AG04450 (cell line): Measurements from ENCODE around the gene SLC6A19. TPM values are rescaled to one million over a fixed set of nuclear protein-coding genes. Genes with fewer than 3 reads are reported as not detected.

Source experiments
- CTCF ChIA-PET: fragments of 300-600, 350-600 bp; formaldehyde crosslinking; extraction: SDS; loops from one replicate; lab custom pipeline; 2022; ENCODE audit warnings: antibody characterized with exemption, inconsistent platforms; lab: Charles Lee
- POLR2A ChIA-PET: fragments of 350-600 bp; formaldehyde crosslinking; extraction: SDS; loops from one replicate; lab custom pipeline; 2021; ENCODE audit warnings: antibody characterized with exemption, inconsistent platforms; lab: Yijun Ruan, JAX
- DNase-seq: peaks from one replicate; pipeline ENCODE4 v3.0.0-alpha.2; 2011; ENCODE audit warnings: low read depth, low spot score
- H3K27ac ChIP-seq: one replicate; pipeline ENCODE4 v1.5.1; 2012; ENCODE audit warnings: low read depth, low read length, control low read depth
- H3K27me3 ChIP-seq: one replicate; pipeline ENCODE4 v1.6.0; 2012; ENCODE audit warnings: low read length; ENCODE audit not compliant: control insufficient read depth, insufficient read depth
- H3K4me3 ChIP-seq: 2 replicates; pipeline ENCODE4 v1.5.1; 2011; ENCODE audit warnings: mild to moderate bottlenecking, low read depth, low read length, control low read depth
- H3K9me3 ChIP-seq: 2 replicates; pipeline ENCODE4 v1.5.1; 2012; ENCODE audit warnings: low read length; ENCODE audit not compliant: control insufficient read depth, insufficient read depth
- polyA plus RNA-seq: library from polyadenylated mRNA; depleted of rRNA; stranded (reverse); fragments of >200 nt; gene quantifications from 2 replicates; pipeline ENCODE4 v1.2.3, GENCODE V29; 2011
- TF ChIP-seq, protein P1 (sequence below): IDR thresholded peaks from 2 replicates; pipeline ENCODE4 v1.5.1; 2011; ENCODE audit warnings: low read depth, low read length, control low read depth, inconsistent platforms

SLC6A19 gene
- polyA plus RNA-seq, 1 experiment: not detected

DNA sequence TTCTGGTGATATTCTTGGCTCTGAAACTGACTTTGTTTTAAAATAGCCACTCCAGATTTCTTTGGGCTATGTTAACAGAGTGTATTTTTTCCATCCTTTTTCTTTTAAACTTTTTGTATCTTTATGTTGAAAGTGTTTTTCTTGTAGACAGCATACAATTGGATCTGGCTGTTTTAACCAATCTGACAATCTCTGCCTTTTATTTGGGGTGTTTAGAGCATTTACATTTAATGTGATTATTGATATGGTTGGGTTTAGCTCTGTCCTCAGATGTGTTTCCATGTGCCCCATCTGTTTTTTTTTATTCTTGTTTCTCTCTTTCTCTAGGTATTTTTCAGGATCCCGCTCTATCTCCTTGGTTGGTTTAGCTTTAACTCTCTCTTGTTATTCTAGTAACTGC, 34.4 kb downstream of the SLC6A19 start:
- CTCF ChIA-PET: no interaction called here
- no peak overlapping the region for H3K4me3 ChIP-seq
- H3K27me3 ChIP-seq: no peaks in the 10 kb centered on the region
- H3K9me3 ChIP-seq: peaks cover 86% of the 10 kb centered on the region
- H3K27ac ChIP-seq: no peak overlapping the region
- TF ChIP-seq, protein P1, sequence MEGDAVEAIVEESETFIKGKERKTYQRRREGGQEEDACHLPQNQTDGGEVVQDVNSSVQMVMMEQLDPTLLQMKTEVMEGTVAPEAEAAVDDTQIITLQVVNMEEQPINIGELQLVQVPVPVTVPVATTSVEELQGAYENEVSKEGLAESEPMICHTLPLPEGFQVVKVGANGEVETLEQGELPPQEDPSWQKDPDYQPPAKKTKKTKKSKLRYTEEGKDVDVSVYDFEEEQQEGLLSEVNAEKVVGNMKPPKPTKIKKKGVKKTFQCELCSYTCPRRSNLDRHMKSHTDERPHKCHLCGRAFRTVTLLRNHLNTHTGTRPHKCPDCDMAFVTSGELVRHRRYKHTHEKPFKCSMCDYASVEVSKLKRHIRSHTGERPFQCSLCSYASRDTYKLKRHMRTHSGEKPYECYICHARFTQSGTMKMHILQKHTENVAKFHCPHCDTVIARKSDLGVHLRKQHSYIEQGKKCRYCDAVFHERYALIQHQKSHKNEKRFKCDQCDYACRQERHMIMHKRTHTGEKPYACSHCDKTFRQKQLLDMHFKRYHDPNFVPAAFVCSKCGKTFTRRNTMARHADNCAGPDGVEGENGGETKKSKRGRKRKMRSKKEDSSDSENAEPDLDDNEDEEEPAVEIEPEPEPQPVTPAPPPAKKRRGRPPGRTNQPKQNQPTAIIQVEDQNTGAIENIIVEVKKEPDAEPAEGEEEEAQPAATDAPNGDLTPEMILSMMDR: no peak
- POLR2A ChIA-PET: no interaction called here
- no peak for DNase-seq

DNA sequence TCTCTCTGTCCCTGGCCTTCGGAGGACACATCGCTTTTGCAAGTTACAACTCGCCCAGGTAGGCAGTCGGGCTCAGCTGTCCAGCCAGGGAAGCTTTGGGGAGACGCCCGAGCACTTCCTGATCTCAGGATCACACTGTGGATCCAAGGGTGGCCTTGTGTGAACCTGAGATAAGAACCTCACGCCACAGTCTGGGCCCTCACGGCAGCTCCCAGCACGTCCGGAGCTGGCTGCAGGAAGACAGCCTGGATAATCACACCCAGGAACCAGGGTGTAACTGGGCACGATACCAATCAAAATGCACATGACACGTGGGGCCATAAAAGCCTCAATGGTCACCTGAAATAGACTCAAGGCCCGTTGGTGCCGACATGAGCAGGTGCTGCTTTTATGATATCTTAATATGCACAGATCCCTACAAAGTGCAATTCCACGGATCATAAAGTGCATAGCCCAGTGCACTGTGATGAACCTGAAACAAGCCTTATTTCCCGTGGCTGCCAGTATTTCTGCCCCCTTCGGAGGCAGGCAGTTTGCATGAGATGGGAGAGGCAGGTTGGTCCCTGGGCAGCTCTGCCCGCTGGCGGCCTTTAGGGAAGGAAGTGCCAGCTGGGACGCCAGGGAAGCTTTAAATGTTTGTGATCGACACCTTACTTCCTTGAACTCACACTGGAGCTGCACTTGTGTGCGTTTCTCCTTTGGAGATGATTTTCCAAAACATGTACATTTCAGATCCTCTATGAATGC, 38.3 kb downstream of the SLC6A19 start:
- Histone ChIP-seq H3K27ac (no peak overlapping the region), H3K27me3 (no peaks in the 10 kb centered on the region), H3K4me3 (no peak overlapping the region), H3K9me3 (peaks cover 77% of the 10 kb centered on the region)
- ChIA-PET CTCF (no interaction called here), POLR2A (no interaction called here)
- TF ChIP-seq, protein P1: no peak
- no peak for DNase-seq

DNA sequence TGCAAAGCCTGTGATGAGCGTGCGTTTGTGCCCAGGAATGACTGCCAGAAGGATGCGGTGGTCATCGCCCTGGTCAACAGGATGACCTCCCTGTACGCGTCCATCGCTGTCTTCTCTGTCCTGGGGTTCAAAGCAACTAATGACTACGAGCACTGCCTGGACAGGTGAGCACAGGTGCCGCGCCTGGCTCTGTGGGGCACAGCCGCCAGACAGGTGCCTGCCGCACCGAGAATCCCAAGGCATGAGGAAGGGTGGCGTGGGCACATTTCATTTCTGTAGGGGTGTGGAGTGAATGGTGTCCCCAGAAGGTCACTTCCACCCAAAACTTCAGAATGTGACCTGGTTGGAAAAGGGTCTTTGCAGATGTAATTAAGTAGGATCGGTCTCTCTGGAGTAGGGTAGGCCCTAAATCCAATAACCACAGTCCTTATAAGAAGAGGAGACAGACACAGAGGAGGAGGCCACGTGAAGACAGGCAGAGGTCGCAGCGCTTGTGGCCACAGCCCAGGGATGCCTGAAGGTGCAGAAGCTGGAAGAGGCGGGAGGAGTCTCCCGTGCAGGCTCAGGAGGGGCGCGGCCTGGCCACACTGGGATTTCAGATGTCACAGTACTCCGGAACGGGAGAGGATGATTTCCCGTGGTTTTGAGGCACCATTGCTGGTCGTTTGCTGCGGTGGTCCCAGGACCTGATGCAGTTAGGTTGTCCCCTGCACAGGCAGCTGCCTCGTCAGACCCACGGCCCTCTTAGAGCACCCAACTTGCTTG, 39.3 kb downstream of the SLC6A19 start:
- H3K27me3 ChIP-seq: no peaks in the 10 kb centered on the region
- POLR2A ChIA-PET: no interaction called here
- no peak for DNase-seq
- H3K27ac ChIP-seq: no peak overlapping the region
- CTCF ChIA-PET: no interaction called here
- TF ChIP-seq, protein P1: no peak
- H3K9me3 ChIP-seq: peaks cover 78% of the 10 kb centered on the region
- no peak overlapping the region for H3K4me3 ChIP-seq

DNA sequence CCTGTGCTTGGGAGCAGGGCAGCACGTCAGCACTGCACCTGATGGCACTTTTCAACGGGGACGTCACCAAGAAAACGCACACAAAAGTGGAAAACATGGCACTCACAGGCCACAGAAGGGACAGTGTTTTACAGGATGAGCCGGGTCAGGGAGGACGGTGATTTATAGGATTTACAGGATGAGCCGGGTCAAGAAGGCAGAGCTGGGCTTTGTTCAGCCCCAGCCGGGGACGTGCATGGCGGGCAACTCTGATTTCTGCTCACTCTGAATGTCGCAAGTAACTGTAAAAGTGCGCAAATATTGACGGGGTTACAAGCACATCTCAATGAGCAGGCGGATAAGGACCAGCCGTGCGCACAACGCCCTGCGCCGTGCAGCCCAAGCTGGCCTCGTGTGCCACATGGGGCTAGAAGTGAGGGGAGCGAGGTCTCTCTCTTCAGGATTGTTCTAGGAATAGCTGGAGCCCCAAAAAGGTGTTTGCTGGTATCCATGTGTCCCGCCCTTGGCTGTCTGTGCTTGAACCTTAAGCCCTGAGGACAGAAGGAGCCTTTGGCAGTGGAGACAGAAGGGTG, 40.2 kb downstream of the SLC6A19 start:
- Histone ChIP-seq H3K27me3 (no peaks in the 10 kb centered on the region), H3K9me3 (peaks cover 82% of the 10 kb centered on the region), H3K27ac (no peak overlapping the region), H3K4me3 (no peak overlapping the region)
- ChIA-PET POLR2A (no interaction called here), CTCF (no interaction called here)
- TF ChIP-seq, protein P1: no peak
- DNase-seq: no peak
